Measurements from ENCODE around the gene SMARCB1.

The SMARCB1 gene

DNA sequence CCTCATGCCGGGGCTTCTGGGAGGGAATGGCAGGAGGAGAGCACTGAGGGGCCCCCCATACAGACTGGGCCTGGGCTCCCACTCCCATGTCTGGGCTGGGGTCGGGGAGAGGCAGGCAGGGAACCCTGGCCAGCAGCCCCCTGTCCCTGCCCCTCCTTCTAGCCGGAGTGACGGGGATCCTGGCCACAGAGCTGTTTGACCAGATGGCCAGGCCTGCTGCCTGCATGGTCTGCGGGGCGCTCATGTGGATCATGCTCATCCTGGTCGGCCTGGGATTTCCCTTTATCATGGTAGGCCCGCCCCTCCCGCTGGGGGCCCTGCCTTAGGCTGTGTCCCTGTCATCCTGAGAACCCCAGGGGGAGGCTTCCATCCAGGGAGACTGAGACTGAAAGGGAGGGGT lies 97.4 kb downstream of the SMARCB1 start:
- DNase-seq (ENCODE audit: low read depth): no peak

All from stimulated activated CD4-positive, alpha-beta T cell treated with anti-CD3 and anti-CD28 coated beads, Interleukin-2, amount 100 ng/mL, for 4 hours (primary cell).